Activated CD4-positive, CD25-positive, alpha-beta regulatory T cell treated with anti-CD3 and anti-CD28 coated beads, Interleukin-2, amount 50 U/mL, for 24 hours (primary cell): ENCODE results near the gene SPNS2.

Experiments used
- ATAC-seq, 2 donors: fragments of 150-1000 bp; cut with Tn5 transposase; one replicate each; pipeline ENCODE4 v1.10.0; 2021; ENCODE audit warnings: mild to moderate bottlenecking in 1 of 2, moderate library complexity in 1 of 2

Gene SPNS2

GRCh38 chr17:4520894-4521600 is 22.4 kb downstream of the SPNS2 start:
- ATAC-seq = no peak

GRCh38 chr17:4522661-4523060 is 24.0 kb downstream of the SPNS2 start:
- no peak for ATAC-seq

DNA sequence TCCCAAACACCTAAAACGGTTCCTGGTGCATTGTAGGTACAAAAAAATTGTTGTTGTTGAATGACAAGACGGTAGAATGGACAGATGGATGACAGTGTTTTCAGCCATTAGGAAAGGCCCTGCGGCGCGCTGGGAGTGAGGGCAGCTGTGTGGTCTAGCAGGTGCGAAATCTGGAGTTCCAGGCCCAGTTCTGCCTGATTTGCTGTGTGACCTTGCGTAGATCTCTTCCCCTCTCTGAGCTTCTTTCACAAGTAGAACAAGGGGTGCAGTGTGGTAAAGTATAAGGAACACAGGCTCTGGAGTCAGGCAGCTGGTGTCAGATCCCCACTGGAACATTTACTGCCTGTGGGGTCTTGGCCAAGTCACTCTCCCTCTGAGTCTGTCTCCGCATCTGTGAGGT is 25.3 kb downstream of the SPNS2 start:
- ATAC-seq = no peak

DNA sequence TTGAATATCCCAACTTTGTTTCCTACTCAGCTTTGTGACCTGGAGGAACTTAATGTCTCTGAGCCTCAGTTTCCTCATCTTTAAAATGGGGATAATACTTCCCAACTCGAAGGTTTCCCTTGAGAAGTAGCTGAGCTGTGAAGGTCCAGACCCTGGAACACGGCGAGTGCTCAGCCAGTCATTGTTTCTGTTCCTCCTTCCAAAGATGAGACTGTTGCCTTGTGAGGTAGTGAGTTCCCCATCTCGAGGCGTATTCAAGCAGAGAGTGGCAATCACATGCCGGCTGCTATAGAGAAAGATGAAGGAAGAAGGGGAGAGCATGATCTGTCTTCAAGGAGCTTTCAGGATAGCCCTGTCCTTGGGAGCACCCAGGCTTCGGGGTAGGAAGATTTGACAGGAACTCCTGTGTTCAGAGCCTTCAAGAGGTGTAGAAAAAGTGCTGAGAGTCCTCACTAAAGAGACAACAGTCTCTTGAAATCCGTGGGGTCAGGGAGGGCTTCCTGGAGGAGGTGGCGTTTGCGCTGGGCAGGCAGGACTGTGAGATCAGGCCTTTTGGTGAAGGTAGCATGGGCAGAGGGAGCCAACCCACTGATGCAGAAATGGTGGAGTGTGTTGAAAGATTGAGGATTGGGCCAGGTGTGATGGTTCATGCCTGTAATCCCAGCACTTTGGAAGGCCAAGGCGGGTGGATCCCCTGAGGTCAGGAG is 27.2 kb downstream of the SPNS2 start:
- no peak for ATAC-seq

DNA sequence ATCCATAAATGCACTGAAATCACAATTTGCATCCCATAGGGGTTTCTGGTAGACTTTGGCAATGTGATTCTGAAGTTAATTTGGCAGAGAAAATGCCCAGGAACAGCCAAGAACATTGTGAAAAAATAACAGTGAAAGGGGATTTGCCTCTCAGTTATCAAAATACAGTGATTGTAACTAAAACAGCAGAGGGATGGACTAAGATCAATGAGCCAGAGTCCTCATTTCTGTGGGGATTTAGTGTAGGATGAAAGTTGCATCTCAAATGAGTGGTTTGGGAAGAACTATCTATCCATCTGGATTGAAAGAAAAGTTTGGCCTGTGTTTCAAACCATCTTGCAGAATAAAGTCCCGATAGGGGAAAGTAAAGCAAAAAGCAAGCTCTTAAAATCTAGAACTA is 28.5 kb downstream of the SPNS2 start:
- ATAC-seq = no peak

GRCh38 chr17:4527566-4528125 is 29.0 kb downstream of the SPNS2 start:
- no peak for ATAC-seq

DNA sequence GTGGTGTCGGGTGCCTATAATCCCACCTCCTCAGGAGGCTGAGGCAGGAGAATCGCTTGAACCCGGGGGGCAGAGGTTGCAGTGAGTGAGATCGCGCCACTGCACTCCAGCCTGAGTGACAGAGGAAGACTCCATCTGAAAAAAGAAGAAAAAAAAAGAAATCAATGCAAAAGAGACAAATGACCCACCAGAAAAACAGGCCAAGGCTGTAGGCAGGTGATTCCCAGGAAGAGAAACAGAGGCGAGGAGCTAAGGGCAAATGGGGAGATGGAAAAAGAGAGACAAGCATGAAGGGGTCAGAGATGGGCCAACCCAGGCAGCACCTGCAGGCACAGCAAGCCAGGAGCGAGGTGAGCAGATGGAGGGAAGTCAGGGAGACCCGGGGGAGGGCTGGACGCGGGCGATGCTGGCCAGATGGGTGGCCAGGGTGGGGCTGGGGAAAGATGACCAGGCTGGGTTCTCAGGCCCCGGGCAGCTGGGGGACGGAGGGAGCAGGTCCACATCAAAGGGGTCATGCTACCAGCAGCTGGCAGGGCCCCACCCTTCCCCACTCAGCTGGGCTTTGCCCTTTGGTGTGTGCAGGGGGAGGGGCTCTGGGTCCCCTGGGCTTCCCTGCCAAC is 31.0 kb downstream of the SPNS2 start:
- ATAC-seq = no peak

DNA sequence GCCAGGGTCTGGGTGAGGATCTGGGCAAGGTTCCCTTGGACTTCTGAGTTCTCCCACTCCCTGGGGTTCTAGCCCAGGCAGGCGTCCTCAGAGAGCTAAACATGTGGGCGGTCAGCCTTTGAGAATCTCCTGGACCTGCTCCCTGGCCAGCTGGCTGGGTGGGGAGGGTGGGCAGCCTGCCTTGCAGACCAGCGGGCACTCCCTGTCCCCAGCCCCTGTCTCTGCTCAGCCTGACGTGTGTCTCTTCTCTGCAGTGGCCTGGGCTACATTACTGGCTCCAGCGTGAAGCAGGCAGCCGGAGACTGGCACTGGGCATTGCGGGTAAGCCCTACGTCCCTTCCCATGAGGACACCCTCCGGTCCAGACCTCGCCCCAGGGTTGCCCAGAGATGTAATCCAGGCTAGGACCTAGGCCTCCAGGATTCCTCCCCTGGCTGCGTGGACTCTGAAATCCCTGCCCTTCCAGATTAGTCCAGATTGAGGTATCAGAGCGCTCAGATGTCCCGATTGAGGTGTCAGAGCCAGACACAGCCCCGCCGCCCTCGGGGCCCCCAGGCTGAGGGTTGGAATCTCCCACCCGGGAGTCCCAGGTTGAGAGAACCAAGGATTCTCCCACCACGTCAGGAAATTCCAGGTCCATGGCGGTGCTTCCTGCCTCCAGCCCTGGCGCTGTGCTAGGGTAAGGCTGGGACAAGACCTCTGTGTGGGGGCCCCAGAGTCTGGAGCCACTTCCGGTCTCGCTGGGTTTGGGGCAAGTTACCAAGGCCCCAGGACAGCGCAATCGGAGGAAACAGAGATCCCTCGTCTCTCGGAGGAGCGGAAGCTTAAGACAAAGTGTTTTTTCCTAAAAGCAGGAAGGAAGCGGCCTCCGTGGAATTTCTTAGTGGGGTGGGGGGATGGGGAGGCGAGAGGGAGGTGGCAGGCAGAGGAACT is 32.4 kb downstream of the SPNS2 start:
- ATAC-seq = no peak

- ATAC-seq = no peak
Measured at GRCh38 chr17:4531988-4532736, 33.5 kb downstream of the SPNS2 start.

DNA sequence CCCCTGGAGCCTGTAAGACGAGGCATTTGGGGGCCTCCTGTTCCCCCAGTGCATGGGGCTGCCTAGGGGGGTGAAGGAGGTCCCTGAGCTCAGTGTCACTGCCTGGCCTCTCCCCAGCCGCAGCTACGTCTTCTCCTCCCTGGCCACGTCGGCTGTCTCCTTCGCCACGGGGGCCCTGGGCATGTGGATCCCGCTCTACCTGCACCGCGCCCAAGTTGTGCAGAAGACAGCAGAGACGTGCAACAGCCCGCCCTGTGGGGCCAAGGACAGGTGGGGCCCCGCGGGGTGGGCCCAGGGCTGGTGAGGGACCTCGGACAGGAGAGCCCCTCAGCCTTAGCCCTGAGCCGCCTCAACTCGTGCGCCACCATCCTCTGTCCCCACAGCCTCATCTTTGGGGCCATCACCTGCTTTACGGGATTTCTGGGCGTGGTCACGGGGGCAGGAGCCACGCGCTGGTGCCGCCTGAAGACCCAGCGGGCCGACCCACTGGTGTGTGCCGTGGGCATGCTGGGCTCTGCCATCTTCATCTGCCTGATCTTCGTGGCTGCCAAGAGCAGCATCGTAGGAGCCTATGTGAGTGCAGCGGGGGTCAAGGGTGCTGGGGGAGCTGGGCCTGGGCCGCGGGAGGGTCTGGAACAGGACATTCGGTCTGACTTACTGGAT is 34.3 kb downstream of the SPNS2 start:
- ATAC-seq = no peak

- no peak for ATAC-seq
Measured at GRCh38 chr17:4533523-4534504, 35.1 kb downstream of the SPNS2 start.

- no peak for ATAC-seq
Measured at GRCh38 chr17:4534515-4534914, 35.8 kb downstream of the SPNS2 start.

- ATAC-seq = no peak
Measured at GRCh38 chr17:4534928-4535666, 36.4 kb downstream of the SPNS2 start.

GRCh38 chr17:4535667-4536258 is 37.1 kb downstream of the SPNS2 start:
- no peak for ATAC-seq

DNA sequence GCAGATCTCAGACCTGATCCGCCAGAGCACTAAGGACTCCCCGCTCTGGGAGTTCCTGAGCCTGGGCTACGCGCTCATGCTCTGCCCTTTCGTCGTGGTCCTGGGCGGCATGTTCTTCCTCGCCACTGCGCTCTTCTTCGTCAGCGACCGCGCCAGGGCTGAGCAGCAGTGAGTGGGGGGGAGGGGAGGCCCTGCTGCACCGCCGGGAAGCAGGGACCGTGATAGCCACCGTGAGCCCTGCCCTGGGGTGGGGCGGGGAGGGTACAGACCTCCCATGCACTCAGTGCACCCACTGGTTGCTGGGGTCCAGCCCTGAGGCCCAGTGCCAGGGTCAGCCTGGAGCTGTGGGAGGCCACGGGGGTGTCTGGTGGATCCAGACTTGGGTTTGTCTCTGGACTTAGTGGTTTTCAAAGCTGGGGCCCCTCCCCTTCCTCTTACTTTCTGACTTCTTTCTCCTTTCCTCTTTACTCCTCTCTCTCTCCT is 37.6 kb downstream of the SPNS2 start:
- ATAC-seq = no peak

- ATAC-seq = no peak
Measured at GRCh38 chr17:4536742-4537411, 38.2 kb downstream of the SPNS2 start.

GRCh38 chr17:4537451-4538235 is 39.0 kb downstream of the SPNS2 start:
- ATAC-seq = no peak
